ENCODE data around the gene NEK6. TPM values are rescaled to one million over a fixed set of nuclear protein-coding genes. Genes with fewer than 3 reads are reported as not detected.

NEK6 gene
- total RNA-seq, 1 experiment from 2014 or later, result 42.5 TPM

DNA sequence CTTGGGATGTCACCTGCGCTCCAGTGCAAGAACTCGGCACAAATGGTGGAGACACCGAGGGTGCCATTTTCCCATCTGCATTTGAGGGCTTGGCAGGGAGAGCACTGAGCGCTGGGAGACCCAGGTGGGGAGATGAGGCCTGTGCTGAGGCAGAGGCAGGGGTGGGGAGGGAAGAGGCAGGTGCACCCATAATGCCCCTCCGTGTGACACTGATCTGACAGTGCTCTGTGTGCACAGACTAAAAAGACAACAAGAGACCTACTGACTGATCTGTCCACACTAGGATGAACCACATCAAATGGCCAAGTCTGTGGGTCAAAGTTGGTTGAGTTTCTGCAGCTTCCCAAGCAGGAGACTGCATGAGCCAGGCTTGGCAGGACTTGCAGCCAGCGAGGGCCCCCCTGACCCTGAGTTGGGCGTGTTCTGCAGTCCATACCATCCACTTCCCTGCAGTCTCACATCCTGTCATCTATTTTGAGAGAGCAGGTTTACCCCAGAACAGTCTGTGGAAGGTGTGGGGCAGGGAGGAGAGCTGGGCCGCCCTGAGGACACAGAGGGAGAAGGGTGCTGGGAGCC, 41.9 kb downstream of the NEK6 start:
- in situ Hi-C loops (cut with HindIII; ENCODE audit: low pct_unique_long_range_greater_than_20kb, low sequenced_read_pairs), result no loop called here
- no peak for DNase-seq (ENCODE audit: low read depth, low spot score)

DNA sequence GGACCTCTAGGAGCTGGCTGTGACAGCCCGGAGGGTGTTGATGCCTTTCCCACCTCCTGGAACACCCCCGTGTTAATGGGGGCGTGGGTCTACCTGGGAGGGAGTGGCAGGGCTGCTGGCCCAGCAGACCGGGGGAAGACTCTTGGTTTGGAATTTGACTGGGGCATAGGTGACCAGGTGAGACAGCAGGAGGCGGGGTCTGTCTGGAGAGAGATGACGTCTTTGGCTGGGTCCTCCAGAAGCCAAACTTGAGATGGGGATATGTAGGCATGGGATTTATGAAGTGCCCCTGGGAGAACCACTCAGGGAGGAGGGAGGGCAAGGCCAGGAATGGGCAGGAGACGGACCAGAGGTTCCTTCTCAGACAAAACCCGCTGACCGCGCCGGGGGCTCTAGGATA, 42.6 kb downstream of the NEK6 start:
- in situ Hi-C loops (cut with HindIII; ENCODE audit: low pct_unique_long_range_greater_than_20kb, low sequenced_read_pairs), result no loop called here

DNA sequence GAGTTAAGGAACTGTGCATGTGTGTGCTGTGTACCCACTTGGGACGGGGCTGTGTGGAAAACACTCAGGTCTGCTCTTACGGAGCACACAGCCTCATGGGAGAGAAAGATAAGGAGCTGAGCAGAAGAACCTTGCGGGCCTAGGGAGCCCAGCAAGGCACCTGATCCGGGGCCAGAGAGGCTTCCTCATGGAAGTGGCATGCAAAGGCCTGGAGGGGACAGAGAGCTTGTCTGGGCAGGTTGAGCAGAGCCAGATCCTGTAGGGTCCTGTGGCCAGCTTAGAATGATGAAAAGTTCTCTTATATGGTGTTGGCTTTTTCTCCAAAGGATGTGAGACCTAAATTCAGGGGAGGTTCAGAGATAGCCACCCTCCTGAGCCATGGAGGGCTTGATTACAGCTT, 45.2 kb downstream of the NEK6 start:
- in situ Hi-C loops (cut with HindIII; ENCODE audit: low pct_unique_long_range_greater_than_20kb, low sequenced_read_pairs), result no loop called here
- DNase-seq (ENCODE audit: low read depth, low spot score), result no peak

More for the DNA sequence above, 42.6 kb downstream of the NEK6 start:
- no peak for DNase-seq (ENCODE audit: low read depth, low spot score)

DNA sequence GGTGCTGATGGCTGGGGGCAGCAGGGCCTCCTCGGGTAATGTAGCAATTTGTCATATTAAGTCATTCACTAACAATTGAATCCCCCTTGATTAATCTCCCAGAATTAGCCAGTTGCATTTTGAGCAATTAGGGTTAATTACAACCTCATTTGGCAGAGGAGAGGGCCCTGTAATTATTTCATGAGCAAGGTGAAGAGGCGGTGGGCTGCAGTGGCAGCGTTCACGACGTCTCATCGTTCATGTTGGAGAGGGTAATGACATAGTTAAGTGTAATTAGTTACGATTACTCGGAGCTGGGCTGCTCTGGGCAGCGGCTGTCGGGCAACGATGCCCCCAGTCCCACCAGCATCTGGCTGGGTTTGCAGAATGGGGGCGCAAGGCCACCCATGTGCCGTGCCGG, 46.0 kb downstream of the NEK6 start:
- DNase-seq (ENCODE audit: low read depth, low spot score), result no peak
- in situ Hi-C loops (cut with HindIII; ENCODE audit: low pct_unique_long_range_greater_than_20kb, low sequenced_read_pairs), result no loop called here

DNA sequence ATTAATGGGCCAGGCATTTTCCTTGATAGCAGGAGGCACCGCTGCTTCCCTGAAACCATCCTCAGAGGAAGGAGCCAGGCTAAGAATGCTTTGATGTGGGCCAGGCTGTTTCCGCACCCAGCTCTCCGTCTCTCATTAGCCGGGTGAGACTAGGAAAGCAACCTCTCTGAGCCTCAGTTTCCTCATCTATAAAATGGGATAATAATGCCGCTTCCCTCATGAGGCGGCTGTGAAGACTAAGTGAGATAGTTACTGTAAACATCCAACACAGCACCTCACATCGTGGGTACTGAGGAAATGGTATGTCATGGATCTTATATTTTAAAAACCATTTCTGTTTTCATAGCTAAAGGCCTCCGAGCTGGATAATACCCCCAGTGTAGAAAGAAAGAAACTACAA, 46.5 kb downstream of the NEK6 start:
- DNase-seq (ENCODE audit: low read depth, low spot score), result no peak
- in situ Hi-C loops (cut with HindIII; ENCODE audit: low pct_unique_long_range_greater_than_20kb, low sequenced_read_pairs), result no loop called here

DNA sequence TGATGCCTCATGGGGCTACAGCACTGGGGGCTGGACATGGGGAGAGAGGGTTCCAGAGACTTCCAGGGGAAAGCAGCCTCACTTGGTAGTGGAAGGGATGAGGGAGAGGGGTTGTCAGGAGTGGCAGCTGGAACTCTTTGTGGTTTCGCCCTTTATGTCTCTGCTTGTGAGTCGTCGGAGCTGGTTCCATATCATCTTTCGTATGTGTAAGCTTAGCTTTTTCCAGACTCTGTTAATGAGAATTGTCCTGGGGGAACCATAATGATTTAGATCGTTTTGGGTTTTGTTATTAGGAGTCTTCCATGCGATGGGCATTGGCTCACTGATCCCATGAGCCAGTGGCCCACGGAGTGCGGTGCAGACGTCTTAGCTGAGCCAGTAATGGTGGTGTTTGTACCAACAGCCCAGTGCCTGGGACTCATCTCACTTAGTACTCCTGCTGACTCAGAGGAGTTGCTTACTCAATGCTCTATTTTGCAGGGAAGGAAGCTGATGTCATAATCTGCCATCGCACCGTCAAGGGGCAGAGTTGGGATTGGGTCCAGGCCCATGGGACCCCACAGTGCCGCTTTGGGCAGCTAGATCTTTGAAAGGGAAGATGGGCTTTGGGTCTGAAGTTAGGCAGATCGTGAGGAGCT, 48.5 kb downstream of the NEK6 start:
- no peak for DNase-seq (ENCODE audit: low read depth, low spot score)
- in situ Hi-C loops (cut with HindIII; ENCODE audit: low pct_unique_long_range_greater_than_20kb, low sequenced_read_pairs), result no loop called here

DNA sequence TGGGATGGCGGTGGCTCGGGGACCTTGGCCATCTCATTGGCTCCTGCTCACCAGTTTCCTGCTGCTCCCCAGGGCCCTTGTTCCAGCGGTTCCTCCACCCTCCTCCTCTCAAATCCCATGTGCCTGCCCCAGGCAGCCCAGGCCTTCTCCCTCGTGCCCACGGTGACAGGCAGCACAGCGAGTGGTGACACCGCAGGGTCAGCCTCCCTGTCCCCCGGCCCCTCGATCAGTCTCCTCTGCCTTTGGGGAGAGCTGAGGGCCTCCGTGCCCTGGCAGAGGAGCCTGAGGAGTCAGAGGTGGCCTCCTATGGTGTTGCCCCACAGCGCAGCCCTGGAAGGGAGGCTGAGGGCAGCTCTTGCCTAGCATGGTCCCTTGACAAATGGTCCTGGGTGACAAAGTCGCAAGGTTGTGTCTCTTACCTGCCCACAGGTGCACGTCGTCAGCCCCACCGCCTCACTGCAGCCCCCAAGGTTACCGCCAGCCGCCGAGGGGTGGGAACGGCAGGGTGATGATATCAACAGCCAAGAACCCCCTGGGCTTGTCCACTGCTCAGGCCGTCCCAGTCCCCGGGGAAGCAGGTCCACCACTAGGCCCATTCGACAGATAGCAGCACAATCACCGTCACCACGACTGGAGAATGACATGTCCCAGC, 49.8 kb downstream of the NEK6 start:
- no peak for DNase-seq (ENCODE audit: low read depth, low spot score)
- in situ Hi-C loops (cut with HindIII; ENCODE audit: low pct_unique_long_range_greater_than_20kb, low sequenced_read_pairs), result no loop called here

DNA sequence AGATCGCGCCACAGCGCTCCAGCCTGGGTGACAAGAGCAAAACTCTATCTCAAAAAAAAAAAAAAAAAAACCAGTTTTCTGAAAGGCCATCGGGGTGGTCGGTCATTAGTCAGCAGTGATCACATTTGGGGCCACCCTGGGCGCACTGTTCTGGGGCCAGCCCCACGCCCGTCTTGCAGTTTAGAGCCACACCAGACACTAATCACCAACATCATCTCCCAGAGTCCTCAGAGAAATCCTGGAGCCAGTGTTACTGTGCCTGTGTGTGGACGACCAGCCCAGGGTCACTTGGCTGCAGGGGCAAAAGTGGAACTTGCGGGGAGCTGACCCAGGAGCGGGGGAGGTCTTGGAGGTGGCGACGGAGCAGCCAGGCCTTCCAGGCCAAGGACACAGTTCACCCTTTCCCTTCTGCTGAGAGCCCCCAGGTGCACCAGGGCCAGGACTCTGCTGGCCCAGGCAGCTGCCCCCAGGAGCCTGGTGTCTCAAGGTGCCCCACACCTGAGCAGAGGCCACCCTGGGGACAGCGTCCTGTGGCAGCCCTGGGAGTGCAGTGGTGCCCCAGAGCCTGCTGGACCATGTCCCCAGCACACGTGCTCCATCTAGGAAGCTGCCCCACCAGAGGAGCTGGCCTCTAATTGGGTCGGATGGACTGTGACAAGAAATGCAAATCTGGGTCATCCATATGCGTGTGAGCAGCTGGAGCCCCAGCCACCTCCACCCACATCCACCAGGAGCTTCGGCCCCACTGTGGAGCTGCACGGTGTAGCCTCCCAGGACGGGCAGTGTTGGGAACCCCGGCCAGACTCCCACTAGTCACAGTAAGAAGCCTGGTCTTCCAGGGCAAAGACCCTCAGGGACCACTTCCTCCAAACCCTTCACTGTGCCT, 51.1 kb downstream of the NEK6 start:
- in situ Hi-C loops (cut with HindIII; ENCODE audit: low pct_unique_long_range_greater_than_20kb, low sequenced_read_pairs), result no loop called here
- no peak for DNase-seq (ENCODE audit: low read depth, low spot score)

DNA sequence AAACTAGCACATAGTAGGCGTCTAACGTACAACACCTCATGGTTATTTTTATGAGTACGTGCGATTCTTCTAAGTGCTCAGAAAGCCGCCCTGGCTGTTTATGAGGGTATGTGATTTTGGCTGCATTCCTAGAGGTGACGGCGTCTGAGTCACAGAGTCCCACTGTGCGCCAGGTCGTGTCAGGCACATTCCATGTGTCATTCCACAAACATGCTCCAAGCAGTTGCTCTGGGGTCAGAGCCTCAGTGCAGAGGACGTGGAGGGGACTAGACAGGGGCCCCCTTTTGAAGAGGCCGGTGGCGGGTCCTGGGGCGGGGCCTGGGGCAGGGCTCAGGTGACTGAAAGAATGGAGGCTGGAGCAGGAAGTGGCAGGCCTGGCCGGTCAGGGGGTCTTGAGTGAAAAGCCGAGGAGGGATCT, 51.9 kb downstream of the NEK6 start:
- in situ Hi-C loops (cut with HindIII; ENCODE audit: low pct_unique_long_range_greater_than_20kb, low sequenced_read_pairs), result no loop called here
- no peak for DNase-seq (ENCODE audit: low read depth, low spot score)

DNA sequence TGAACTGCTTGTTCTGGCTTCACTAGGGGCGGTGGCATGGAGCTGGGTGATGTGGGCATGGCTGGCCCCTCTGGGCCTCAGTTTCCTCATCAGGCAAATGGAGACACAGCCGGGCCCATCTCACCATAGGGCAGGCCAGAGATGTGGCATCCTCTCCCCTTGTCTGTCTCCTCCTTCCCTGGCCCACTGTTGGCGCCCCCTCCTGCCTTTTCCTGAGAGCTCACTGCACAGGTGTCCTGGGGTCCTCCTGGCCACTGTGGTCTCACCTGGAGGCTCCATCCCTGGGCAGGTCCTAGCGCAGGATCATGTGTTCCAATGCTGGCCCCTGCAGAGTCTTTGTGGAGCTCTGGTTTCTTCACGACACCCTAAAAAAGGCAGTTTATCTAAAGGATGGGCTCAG, 53.5 kb downstream of the NEK6 start:
- in situ Hi-C loops (cut with HindIII; ENCODE audit: low pct_unique_long_range_greater_than_20kb, low sequenced_read_pairs), result no loop called here
- no peak for DNase-seq (ENCODE audit: low read depth, low spot score)

DNA sequence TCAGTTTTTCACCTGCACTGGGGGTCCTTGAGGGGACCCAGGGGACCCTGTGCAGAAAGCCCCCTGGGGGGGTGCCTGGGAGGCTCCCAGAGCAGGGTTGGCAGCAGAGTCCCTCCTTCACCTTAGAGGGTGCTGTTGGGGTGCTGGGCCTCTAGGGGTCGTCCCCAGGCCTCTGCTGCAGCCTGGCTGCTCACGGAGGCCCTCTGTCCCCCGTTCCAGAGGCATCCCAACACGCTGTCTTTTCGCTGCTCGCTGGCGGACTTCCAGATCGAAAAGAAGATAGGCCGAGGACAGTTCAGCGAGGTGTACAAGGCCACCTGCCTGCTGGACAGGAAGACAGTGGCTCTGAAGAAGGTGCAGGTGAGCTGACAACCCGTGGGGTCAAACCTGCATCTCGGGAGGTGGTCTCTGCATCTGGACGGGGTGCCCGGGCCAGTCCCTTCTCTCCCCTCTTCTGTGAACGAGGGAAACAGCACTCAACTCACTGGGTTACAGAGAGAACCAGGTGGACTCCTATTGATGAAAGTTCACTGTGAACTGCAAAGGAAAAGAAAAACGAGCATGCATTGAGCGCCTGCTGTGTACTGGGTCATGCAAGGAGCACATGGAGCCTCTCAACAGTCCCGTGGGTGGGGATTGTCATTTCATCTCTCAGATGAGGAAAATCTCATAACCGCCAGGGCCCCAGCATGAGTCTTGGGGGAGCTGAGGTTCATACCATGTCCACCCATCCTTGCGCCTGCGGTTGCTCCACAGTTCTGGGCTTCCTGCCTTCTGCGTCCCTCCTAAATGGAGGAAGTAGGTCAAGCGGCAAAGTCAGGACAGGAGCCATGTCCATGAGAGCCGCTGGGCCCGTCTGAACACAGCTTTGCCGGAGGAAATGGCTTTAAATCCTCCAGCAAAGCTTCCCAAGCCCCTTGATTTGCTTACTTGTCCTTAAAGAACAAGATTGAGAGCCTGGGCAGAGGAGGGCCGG, 54.8 kb downstream of the NEK6 start:
- in situ Hi-C loops (cut with HindIII; ENCODE audit: low pct_unique_long_range_greater_than_20kb, low sequenced_read_pairs), result no loop called here
- no peak for DNase-seq (ENCODE audit: low read depth, low spot score)

DNA sequence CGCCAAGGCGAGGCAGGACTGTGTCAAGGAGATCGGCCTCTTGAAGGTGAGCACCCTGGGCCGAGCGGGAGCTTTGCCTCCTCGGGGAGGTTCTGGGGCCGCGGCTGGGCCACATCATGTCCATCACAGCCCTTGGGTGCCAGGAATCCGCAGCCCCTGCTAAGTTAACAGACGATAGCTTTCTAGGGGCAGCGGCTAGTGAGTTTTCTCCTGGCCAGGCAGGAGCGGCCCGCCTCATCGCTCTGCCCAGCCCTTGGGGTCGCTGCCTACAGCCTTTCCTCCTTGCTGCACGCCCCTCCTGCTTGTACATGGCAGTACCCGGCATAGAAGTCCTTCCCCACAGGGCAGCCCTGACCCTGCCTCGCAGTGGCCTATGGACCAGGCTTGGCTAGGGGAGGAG, 56.2 kb downstream of the NEK6 start:
- DNase-seq (ENCODE audit: low read depth, low spot score), result no peak
- in situ Hi-C loops (cut with HindIII; ENCODE audit: low pct_unique_long_range_greater_than_20kb, low sequenced_read_pairs), result no loop called here

DNA sequence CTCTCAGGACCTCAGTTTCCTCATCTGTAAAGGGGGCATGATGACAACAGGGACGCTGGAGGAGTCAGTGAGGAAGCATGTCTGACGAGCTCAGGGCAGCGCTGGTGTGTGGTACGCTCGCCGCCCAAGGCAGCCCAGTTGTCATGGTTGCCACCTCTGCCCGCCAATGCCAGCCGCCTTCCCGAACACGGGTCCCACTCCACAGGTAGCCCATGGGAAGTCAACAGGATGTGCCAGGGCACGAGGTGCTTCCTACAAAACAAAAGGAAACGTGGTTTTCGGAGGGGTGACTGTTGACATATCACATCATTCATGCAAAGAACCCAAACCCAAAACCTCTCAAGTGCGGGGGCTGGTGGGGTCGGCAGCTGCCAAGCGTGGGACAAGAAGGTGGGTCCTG, 58.1 kb downstream of the NEK6 start:
- in situ Hi-C loops (cut with HindIII; ENCODE audit: low pct_unique_long_range_greater_than_20kb, low sequenced_read_pairs), result no loop called here
- DNase-seq (ENCODE audit: low read depth, low spot score), result no peak

DNA sequence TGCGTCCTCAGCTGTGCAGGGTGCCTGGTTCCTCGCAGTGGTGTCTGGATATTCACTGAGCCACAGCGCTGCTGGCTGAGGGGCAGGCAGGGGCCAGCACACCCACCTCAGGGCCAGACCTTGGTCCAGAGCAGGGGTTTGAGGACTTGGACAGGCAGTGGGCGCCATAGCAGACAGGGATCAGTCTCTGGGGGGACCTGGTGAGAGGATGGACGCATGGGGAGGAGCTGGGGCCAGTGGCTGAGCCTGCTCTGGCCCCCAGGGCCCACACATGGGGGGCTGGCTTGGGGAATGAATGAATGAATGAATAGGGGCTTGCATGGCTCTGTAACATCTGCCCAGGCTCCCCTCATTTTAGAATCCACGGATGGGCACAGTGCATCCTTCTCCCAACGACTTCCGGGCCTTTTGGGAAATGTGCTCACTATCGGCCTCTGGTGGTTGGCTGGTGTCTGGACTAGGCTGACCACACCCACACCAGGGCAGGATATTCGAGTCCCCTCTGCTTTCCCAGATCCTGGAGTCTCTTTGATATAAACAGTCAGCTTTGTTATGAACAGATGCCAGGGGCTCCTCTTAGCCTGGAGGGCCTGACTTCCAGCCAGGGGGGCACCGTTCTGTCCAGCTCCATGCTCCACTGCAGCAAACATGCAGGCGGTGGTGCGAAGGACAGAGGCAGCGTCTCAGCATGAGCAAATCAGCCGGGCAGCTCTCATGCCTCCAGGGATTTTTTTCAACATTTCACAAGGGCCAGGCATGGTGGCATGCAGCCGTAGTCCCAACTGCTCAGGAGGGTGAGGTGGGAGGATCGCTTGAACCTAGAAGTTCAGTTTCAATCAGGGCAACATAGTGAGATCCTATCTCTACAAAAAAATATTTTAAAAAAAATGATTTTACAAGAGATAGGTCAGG, 62.6 kb downstream of the NEK6 start:
- in situ Hi-C loops (cut with HindIII; ENCODE audit: low pct_unique_long_range_greater_than_20kb, low sequenced_read_pairs), result no loop called here
- DNase-seq (ENCODE audit: low read depth, low spot score), result peak; percentile 84

DNA sequence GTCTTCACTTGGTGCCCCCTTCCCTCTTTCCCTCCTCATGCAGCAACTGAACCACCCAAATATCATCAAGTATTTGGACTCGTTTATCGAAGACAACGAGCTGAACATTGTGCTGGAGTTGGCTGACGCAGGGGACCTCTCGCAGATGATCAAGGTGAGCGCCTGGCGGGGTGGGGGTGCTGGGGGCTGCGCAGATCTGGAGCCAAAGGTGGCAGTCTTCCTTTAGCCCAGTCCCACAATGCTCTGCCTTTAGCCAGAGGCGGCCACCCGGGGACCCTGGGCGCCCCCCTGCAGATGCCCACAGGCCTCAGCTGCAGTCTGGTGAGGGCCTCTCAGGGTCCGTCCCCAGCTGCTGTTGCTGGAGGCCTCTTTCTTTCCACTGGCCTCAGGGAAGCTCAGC, 63.7 kb downstream of the NEK6 start:
- in situ Hi-C loops (cut with HindIII; ENCODE audit: low pct_unique_long_range_greater_than_20kb, low sequenced_read_pairs), result no loop called here
- DNase-seq (ENCODE audit: low read depth, low spot score), result no peak

DNA sequence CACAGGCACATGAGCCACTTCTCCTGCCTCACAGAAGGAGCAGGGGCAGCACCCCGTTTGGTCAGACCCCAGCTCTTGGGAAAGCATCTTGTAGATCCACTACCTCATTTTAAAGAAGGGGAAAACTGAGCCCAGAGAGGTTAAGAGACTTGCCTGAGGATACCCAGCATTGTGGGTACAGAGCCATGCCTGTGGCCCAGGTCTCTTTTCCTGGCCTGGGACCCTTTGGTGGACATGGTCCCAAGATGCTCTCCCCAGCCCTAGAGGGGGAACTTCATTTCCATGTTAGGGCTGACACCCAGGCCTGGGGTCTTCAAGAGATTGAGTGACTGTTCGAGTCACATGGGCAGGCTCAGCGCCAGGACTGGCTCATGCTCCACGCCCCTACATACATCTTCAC, 64.2 kb downstream of the NEK6 start:
- in situ Hi-C loops (cut with HindIII; ENCODE audit: low pct_unique_long_range_greater_than_20kb, low sequenced_read_pairs), result no loop called here
- DNase-seq (ENCODE audit: low read depth, low spot score), result no peak

All from SK-MEL-5 (cell line).